HG03469 (cell line): ENCODE results near the gene MACROH2A1.

Experiments used
- ATAC-seq: cut with Tn5 transposase; IDR thresholded peaks from one replicate; pipeline ENCODE4 v1.9.1; 2021; ENCODE audit warnings: mild to moderate bottlenecking, moderate library complexity, moderate number of reproducible peaks; ENCODE audit not compliant: unreplicated experiment

The MACROH2A1 gene

DNA sequence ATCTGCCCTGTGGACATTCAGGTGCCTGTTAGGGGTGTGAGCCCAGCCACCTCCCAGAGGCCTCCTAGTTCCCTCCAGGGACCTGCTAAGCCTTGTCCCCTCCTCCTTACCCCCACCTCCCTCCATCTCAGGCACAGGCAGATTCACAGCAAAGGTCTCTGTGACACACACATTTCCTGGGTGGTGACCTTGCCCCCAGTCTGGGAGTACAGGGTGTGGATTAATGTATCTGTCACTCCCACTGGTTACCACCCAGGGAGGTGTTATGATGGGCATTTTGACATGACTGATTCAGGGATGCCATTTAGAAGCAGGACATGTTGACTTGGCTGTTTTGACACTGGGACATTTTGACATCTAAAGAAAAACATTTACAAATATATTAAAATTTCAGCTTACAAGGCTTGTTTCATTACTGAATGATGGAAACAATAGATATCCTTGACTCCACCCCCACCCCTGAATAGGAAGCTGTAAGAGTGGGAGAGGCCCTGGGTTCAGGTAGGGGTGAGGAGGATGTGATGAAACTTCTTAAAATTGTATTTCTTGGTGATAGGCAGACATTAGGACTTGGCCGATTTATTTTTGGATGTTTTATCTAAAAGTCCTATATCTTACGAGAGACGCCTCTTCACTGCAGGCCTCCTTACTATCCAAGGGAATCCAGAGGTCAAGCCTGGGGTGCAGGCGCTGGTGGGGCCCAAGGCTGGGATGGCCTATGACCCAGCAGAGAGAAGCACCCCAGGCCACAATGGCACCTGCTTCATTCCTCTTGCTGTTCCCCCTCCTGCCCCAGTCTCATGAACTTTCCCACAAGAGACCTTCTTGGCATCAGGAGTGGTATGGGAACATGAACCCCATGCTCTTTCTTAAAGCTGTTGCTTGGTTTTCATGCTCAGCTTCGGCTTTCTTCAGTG, 101.9 kb downstream of the MACROH2A1 start:
- no peak for ATAC-seq

DNA sequence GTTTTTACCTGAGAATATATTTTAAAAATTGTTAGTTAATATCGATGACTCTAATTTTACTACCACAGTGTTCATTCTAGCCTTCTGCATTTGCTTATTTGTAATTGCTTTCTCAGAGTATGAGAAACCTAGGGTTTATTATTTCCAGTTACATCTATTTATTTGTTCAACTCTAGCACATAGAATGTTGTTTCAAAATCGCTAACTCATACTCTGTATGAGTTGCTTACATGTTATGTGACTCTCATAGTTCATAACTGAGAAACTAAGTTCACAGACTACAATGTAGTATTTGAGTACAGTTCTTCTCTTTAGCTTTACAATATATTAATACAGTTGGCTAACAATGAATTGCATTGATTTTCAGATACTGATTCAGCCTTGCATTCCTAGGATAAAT, 103.2 kb downstream of the MACROH2A1 start:
- ATAC-seq: no peak

DNA sequence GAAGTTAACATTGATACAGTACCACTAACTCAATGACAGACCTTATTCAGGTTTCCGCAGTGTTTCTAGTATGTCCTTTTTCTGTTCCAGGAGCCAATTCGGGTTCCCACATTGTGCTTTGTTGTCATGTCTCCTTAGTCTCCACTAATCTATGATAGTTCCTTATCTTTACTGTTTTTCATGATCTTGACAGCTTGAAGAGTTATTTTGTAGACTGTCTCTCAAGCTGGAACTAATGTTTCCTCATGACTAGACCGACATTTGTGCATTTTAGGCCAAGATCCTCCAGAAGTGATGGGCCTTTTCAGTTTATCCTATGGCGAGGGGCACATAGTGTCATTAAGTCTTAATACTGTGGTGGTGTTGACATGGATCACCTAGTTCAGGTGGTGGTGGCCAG, 104.2 kb downstream of the MACROH2A1 start:
- no peak for ATAC-seq

DNA sequence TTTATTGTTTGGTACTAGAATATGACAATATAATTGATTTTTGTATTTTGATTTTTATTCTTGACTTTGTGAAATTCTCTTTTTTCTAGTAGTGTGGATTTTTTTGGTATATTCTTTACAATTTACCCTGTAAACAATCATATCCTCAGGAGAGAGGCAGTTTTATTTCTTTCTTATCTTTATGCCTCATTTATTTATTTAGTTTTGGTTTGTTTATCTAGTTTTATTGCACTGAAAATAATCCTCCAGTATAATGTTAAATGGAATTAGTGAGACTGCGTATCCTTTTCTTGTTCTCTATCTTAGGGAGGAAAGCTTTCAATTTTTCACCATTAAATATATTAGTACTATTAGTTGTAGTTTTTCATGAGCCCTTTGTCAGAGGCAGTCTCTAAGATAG, 109.4 kb downstream of the MACROH2A1 start:
- ATAC-seq: no peak

DNA sequence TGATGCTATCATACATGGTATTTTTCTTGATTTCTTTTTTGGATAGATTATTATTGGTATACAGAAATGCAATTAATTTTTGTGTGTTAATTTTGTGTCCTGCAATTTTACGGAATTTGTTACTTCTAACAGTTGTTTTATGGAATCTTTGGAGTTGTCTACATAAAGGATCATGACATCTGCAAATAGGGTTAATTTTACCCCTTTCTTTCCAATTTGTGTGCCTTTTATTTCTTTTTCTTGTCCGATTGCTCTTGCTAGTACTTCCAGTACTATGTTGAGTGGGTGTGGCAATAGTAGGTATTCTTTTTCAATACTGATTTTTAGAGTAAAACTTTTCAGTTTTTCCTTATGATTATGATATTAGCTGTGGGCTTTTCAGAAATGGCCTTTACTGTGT, 111.5 kb downstream of the MACROH2A1 start:
- ATAC-seq: no peak
